IMR-90 (cell line): ENCODE results near the gene NMS.

Experiments
- BHLHE40 ChIP-seq: fragments of 150-350 bp; IDR thresholded peaks from 2 replicates; pipeline ENCODE4 v1.6.1; 2016; ENCODE audit warnings: mild to moderate bottlenecking, low read depth, low read length
- CTCF ChIP-seq: conservative IDR thresholded peaks from 2 replicates; pipeline ENCODE4 v1.5.1; 2012; ENCODE audit warnings: mild to moderate bottlenecking, low read depth, low read length, improper control_type of control experiment
- MXI1 ChIP-seq: IDR thresholded peaks from 2 replicates; pipeline ENCODE4 v1.6.1; 2012; ENCODE audit warnings: low read depth, mild to moderate bottlenecking, low read length, moderate library complexity, borderline replicate concordance
- TF ChIP-seq, protein P1 (sequence below): fragments of 150-350 bp; IDR thresholded peaks from 2 replicates; pipeline ENCODE4 v1.6.1; 2017; ENCODE audit warnings: mild to moderate bottlenecking, antibody characterized with exemption, low read length, low read depth

GRCh38 chr2:100482741-100483140 lies 12.5 kb downstream of the NMS start:
- TF ChIP-seq BHLHE40: no peak
- TF ChIP-seq CTCF: no peak
- TF ChIP-seq MXI1: no peak
- TF ChIP-seq, protein P1, sequence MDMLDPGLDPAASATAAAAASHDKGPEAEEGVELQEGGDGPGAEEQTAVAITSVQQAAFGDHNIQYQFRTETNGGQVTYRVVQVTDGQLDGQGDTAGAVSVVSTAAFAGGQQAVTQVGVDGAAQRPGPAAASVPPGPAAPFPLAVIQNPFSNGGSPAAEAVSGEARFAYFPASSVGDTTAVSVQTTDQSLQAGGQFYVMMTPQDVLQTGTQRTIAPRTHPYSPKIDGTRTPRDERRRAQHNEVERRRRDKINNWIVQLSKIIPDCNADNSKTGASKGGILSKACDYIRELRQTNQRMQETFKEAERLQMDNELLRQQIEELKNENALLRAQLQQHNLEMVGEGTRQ: no peak
